GM12878 (cell line): ENCODE data around the gene SOCS1. TPM values are rescaled to one million over a fixed set of nuclear protein-coding genes. Genes with fewer than 3 reads are reported as not detected.

Source experiments
- ASH2L ChIP-seq: fragments of 300-600, 200-600 bp; sonication (generic); IDR thresholded peaks from 2 replicates; pipeline ENCODE4 v1.6.1; 2017; ENCODE audit warnings: low read depth, mild to moderate bottlenecking, borderline replicate concordance
- BHLHE40 ChIP-seq, 2 experiments: fragments of 450-650 bp in 1 of 2; IDR thresholded peaks; 2 replicates each; pipeline ENCODE4 v1.6.1; 2011 to 2017; ENCODE audit warnings: low read depth in 2 of 2, borderline replicate concordance in 1 of 2, improper control_type of control experiment in 1 of 2, low read length in 1 of 2, mild to moderate bottlenecking in 1 of 2
- CHD2 ChIP-seq: IDR thresholded peaks from 2 replicates; pipeline ENCODE4 v1.6.1; 2011; ENCODE audit warnings: low read depth, low read length, improper control_type of control experiment, borderline replicate concordance
- EGR1 ChIP-seq, 2 experiments: IDR thresholded peaks; 1 replicate in 1 of 2; 2 replicates in 1 of 2; pipeline ENCODE4 v1.6.1; 2011 to 2012; ENCODE audit warnings: low read depth in 2 of 2, low read length in 2 of 2, borderline replicate concordance in 1 of 2, mild to moderate bottlenecking in 1 of 2, moderate library complexity in 1 of 2
- FOXK2 ChIP-seq: fragments of 450-650 bp; IDR thresholded peaks from 2 replicates; pipeline ENCODE4 v1.6.1; 2017; ENCODE audit warnings: mild to moderate bottlenecking, moderate library complexity
- GABPA ChIP-seq: IDR thresholded peaks from 2 replicates; pipeline ENCODE4 v1.6.1; 2014; ENCODE audit warnings: antibody characterized with exemption, low read depth, mild to moderate bottlenecking, inconsistent platforms
- IRF4 ChIP-seq: IDR thresholded peaks from 2 replicates; pipeline ENCODE4 v1.6.1; 2011; ENCODE audit warnings: low read depth, low read length
- KLF5 ChIP-seq: fragments of 450-650 bp; IDR thresholded peaks from 2 replicates; pipeline ENCODE4 v1.6.1; 2014; ENCODE audit warnings: mild to moderate bottlenecking; ENCODE audit not compliant: partially characterized antibody
- MTA3 ChIP-seq: IDR thresholded peaks from 2 replicates; pipeline ENCODE4 v1.6.1; 2012; ENCODE audit warnings: low read length, inconsistent platforms, borderline replicate concordance
- NFIC ChIP-seq: IDR thresholded peaks from 2 replicates; pipeline ENCODE4 v1.6.1; 2012; ENCODE audit warnings: low read depth, mild to moderate bottlenecking, inconsistent platforms, low read length, moderate library complexity
- NFXL1 ChIP-seq: fragments of 450-650 bp; IDR thresholded peaks from 2 replicates; pipeline ENCODE4 v1.6.1; 2017; ENCODE audit warnings: antibody characterized with exemption, mild to moderate bottlenecking, borderline replicate concordance
- POLR2A ChIP-seq: IDR thresholded peaks from 2 replicates; pipeline ENCODE4 v1.6.1; 2011; ENCODE audit warnings: low read depth, mild to moderate bottlenecking, low read length
- POLR2AphosphoS5 ChIP-seq: IDR thresholded peaks from 2 replicates; pipeline ENCODE4 v1.6.1; 2011; ENCODE audit warnings: mild to moderate bottlenecking, low read length, inconsistent platforms
- RCOR1 ChIP-seq: conservative IDR thresholded peaks from 2 replicates; pipeline ENCODE4 v1.6.1; 2012; ENCODE audit warnings: low read depth, low read length, improper control_type of control experiment
- SIN3A ChIP-seq: IDR thresholded peaks from 2 replicates; pipeline ENCODE4 v1.6.1; 2012; ENCODE audit warnings: low read depth, low read length, improper control_type of control experiment
- SMC3 ChIP-seq: IDR thresholded peaks from 2 replicates; pipeline ENCODE4 v1.6.1; 2011; ENCODE audit warnings: low read length, improper control_type of control experiment, borderline replicate concordance
- SREBF1 ChIP-seq: IDR thresholded peaks from 2 replicates; pipeline ENCODE4 v1.6.1; 2012; ENCODE audit warnings: mild to moderate bottlenecking, low read length
- STAT1 ChIP-seq: fragments of 450-650 bp; conservative IDR thresholded peaks from 2 replicates; pipeline ENCODE4 v1.6.1; 2014; ENCODE audit warnings: antibody characterized with exemption, mild to moderate bottlenecking
- TCF7 ChIP-seq: IDR thresholded peaks from 2 replicates; pipeline ENCODE4 v1.6.1; 2014; ENCODE audit warnings: antibody characterized with exemption, borderline replicate concordance
- WRNIP1 ChIP-seq: IDR thresholded peaks from 2 replicates; pipeline ENCODE4 v1.6.1; 2011; ENCODE audit warnings: low read depth, low read length, improper control_type of control experiment, borderline replicate concordance
- ZSCAN29 ChIP-seq: fragments of 450-650 bp; IDR thresholded peaks from 2 replicates; pipeline ENCODE4 v1.6.1; 2017; ENCODE audit warnings: mild to moderate bottlenecking, moderate library complexity
- ZZZ3 ChIP-seq: IDR thresholded peaks from 2 replicates; pipeline ENCODE4 v1.6.1; 2011; ENCODE audit warnings: low read depth; ENCODE audit not compliant: control insufficient read depth, insufficient read length
- polyA plus RNA-seq, 11 experiments: library from polyadenylated mRNA; depleted of rRNA in 4 of 11; unstranded in 6 of 11; stranded (reverse) in 5 of 11; fragments of >200 nt; fragmentation: Nextera tagmentation in 4 of 11; fragmentation: Illumina TruSeq in 1 of 11; extraction: Ambion mirVana in 4 of 11; extraction: Trizol in 1 of 11; gene quantifications; 1 replicate in 1 of 11; 2 replicates in 10 of 11; pipeline versions ENCODE4 v1.2.1 to v1.2.3, GENCODE V29; 2011 to 2016; ENCODE audit warnings: inconsistent platforms in 2 of 11, missing spikeins in 2 of 11, low read depth in 1 of 11
- total RNA-seq, 4 experiments: library from RNA; depleted of rRNA in 3 of 4; stranded (reverse); fragments of >200 nt in 3 of 4; fragmentation: Illumina TruSeq in 1 of 4; extraction: Trizol in 1 of 4; gene quantifications; 2 replicates each; pipeline versions ENCODE4 v1.2.1 to v1.2.3, GENCODE V29; 2013 to 2021
- TF ChIP-seq, protein P1 (sequence below): fragments of 450-650 bp; formaldehyde crosslinking; IDR thresholded peaks from 2 replicates; pipeline ENCODE4 v1.4.0; 2022; ENCODE audit warnings: mild to moderate bottlenecking, moderate library complexity
- TF ChIP-seq, protein P2 (sequence below): fragments of 150-350 bp; IDR thresholded peaks from 2 replicates; pipeline ENCODE4 v1.6.1; 2016; ENCODE audit warnings: low read depth, low read length
- TF ChIP-seq, protein P3 (sequence below): IDR thresholded peaks from 2 replicates; pipeline ENCODE4 v1.6.1; 2012; ENCODE audit warnings: low read depth, low read length, improper control_type of control experiment

SOCS1 gene
- total and polyA plus RNA-seq, 10 of the 15 experiments (the other 5 are each of a cell fraction or from before 2014, with no cell fraction given): 0.42 to 39.8 (median 11.2) TPM

DNA sequence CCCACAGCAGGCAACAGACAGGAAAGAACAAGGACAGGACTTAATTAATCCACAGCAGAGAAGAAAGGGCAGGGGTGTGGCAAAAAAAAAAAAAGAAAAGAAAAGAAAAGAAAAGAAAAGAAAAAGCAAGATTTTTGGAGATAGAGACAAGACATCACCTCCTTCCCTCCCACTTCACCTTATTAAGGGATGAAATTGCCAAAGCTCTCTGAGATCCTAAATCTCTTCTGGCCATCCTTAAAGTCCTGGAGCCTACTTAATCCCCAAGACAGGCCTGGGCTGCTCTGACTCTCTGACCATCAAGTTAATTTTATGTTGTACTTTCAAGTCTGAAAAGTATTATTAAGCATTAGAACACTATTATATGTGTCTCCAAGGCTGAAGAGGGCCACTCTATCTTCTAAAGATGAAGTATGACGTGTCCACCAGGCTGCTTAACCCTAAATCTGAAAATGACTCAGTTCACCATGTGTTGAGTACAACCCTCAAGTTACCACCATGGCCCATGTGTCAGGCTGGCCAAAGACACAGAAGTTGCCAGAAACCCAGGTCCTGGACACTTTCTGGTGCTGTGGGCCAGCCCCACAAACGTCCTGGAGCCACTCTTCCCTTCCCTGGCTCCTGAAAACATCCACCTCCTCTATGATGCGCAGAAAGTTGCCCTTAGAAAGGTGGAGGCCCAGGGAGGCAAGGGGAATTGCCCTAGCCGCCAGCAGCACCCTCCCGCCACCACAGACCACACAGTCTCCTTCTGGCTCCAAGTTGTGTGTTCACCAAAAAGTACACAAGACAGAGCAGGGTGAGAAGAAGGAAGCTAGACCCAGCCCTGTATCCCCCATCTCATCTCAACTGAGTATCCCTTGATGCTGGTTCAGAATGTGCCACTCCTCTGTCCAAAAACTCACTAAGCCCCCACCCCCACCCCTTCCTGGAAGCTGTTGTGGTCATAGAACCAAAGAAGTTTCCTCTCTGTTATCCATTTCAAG lies 2.7 kb downstream of the SOCS1 start (continued):
- TF ChIP-seq, protein P1, sequence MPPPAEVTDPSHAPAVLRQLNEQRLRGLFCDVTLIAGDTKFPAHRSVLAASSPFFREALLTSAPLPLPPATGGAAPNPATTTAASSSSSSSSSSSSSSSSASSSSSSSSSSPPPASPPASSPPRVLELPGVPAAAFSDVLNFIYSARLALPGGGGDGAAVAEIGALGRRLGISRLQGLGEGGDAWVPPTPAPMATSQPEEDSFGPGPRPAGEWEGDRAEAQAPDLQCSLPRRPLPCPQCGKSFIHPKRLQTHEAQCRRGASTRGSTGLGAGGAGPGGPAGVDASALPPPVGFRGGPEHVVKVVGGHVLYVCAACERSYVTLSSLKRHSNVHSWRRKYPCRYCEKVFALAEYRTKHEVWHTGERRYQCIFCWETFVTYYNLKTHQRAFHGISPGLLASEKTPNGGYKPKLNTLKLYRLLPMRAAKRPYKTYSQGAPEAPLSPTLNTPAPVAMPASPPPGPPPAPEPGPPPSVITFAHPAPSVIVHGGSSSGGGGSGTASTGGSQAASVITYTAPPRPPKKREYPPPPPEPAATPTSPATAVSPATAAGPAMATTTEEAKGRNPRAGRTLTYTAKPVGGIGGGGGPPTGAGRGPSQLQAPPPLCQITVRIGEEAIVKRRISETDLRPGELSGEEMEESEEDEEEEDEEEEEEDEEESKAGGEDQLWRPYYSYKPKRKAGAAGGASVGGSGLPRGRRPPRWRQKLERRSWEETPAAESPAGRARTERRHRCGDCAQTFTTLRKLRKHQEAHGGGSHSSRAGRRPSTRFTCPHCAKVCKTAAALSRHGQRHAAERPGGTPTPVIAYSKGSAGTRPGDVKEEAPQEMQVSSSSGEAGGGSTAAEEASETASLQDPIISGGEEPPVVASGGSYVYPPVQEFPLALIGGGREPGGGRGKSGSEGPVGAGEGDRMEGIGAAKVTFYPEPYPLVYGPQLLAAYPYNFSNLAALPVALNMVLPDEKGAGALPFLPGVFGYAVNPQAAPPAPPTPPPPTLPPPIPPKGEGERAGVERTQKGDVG (CRISPR knock-in tag): no peak
- TF ChIP-seq ASH2L: no peak
- no peak for TF ChIP-seq MTA3
- TF ChIP-seq SMC3: no peak; the same call in 1 of the 2 replicates
- no peak for TF ChIP-seq KLF5
- no peak for TF ChIP-seq NFIC
- peak; percentile 54; the same call in 1 of the 2 replicates for TF ChIP-seq POLR2A
- no peak for TF ChIP-seq FOXK2
- TF ChIP-seq NFXL1: no peak
- TF ChIP-seq, protein P2, sequence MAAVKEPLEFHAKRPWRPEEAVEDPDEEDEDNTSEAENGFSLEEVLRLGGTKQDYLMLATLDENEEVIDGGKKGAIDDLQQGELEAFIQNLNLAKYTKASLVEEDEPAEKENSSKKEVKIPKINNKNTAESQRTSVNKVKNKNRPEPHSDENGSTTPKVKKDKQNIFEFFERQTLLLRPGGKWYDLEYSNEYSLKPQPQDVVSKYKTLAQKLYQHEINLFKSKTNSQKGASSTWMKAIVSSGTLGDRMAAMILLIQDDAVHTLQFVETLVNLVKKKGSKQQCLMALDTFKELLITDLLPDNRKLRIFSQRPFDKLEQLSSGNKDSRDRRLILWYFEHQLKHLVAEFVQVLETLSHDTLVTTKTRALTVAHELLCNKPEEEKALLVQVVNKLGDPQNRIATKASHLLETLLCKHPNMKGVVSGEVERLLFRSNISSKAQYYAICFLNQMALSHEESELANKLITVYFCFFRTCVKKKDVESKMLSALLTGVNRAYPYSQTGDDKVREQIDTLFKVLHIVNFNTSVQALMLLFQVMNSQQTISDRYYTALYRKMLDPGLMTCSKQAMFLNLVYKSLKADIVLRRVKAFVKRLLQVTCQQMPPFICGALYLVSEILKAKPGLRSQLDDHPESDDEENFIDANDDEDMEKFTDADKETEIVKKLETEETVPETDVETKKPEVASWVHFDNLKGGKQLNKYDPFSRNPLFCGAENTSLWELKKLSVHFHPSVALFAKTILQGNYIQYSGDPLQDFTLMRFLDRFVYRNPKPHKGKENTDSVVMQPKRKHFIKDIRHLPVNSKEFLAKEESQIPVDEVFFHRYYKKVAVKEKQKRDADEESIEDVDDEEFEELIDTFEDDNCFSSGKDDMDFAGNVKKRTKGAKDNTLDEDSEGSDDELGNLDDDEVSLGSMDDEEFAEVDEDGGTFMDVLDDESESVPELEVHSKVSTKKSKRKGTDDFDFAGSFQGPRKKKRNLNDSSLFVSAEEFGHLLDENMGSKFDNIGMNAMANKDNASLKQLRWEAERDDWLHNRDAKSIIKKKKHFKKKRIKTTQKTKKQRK: no peak; the same call in 1 of the 2 replicates
- 0 out of 2 replicates have a peak, but pooled peaks have one; percentile 13 for TF ChIP-seq WRNIP1
- no peak; the same call in 1 of the 2 replicates for TF ChIP-seq CHD2
- no peak for TF ChIP-seq STAT1
- TF ChIP-seq RCOR1: no peak
- TF ChIP-seq, protein P3, sequence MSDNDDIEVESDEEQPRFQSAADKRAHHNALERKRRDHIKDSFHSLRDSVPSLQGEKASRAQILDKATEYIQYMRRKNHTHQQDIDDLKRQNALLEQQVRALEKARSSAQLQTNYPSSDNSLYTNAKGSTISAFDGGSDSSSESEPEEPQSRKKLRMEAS: no peak
- TF ChIP-seq IRF4: no peak
- no peak for TF ChIP-seq BHLHE40 (IDR thresholded peaks at IDR 0.05; ENCODE audit: borderline replicate concordance in 1 of 2, low read depth in 2 of 2, low read length in 1 of 2)
- no peak for TF ChIP-seq SREBF1
- peak; percentile 92 for TF ChIP-seq POLR2AphosphoS5
- no peak for TF ChIP-seq GABPA
- TF ChIP-seq EGR1 (IDR thresholded peaks at IDR 0.05; ENCODE audit: borderline replicate concordance in 1 of 2, low read depth in 2 of 2, low read length in 2 of 2): no peak
- no peak for TF ChIP-seq TCF7
- no peak for TF ChIP-seq ZZZ3
- no peak for TF ChIP-seq ZSCAN29
- TF ChIP-seq SIN3A: no peak
